ENCODE results near the gene POMGNT1.

DNA sequence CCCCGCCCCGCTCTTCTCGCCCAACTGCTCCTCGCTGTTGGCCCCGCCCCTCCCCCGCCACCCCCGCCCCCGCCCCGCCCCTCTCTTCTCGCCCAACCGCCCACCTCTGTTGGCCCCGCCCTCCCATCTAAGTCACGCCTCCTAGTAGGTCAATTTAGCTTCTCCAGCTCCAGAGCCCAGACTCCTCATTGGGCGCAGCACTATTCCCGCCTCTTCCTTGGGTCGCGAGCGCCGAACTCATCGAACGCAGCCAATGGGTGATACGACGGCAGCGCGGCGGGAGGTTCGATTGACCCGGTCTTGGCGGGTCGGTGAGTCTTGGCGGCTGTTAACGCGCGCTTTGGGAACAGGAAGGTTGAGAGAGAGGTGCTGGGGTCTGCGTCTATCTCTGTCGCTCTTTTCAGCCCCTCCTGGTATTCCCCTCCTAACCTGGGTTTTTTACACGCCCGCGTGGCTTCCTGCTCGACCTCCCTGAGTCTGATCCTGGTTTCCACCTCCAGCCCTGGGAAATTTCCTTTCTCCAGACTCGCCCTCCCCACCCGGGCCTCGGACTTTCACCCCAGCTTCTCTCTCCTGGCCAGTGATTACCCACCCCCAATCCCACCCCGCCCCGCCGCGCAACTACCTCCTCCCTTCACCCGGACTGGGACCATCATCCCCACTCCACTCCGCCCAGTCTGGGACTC, 49.3 kb upstream of the POMGNT1 start, which contains the start of gene RAD54L:
- TF ChIP-seq POLR2AphosphoS5 (IDR thresholded peaks at IDR 0.05) (peak; percentile 38), POLR2A (IDR thresholded peaks at IDR 0.05) (no peak)
- TF ChIP-seq, protein P1, sequence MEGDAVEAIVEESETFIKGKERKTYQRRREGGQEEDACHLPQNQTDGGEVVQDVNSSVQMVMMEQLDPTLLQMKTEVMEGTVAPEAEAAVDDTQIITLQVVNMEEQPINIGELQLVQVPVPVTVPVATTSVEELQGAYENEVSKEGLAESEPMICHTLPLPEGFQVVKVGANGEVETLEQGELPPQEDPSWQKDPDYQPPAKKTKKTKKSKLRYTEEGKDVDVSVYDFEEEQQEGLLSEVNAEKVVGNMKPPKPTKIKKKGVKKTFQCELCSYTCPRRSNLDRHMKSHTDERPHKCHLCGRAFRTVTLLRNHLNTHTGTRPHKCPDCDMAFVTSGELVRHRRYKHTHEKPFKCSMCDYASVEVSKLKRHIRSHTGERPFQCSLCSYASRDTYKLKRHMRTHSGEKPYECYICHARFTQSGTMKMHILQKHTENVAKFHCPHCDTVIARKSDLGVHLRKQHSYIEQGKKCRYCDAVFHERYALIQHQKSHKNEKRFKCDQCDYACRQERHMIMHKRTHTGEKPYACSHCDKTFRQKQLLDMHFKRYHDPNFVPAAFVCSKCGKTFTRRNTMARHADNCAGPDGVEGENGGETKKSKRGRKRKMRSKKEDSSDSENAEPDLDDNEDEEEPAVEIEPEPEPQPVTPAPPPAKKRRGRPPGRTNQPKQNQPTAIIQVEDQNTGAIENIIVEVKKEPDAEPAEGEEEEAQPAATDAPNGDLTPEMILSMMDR (IDR thresholded peaks at IDR 0.05): no peak
